Measurements from ENCODE around the gene PLEKHB2. TPM values are rescaled to one million over a fixed set of nuclear protein-coding genes. Genes with fewer than 3 reads are reported as not detected.

Gene PLEKHB2
- total and polyA plus RNA-seq, 2 donors (not counting 1 experiment from before 2014, with no cell fraction given): 16.3 to 39.5 TPM

GRCh38 chr2:131121464-131121863 lies 16.3 kb downstream of the PLEKHB2 start:
- H3K4me1 Mint-ChIP-seq: peaks cover 6% of the 10 kb centered on the region
- CTCF ChIA-PET: no interaction called here
- H3K4me3 ChIP-seq (ENCODE audit: control extremely low read depth in 1 of 5, extremely low read depth in 1 of 5, insufficient read depth in 1 of 5, low read depth in 2 of 5, low read length in 4 of 5): no peak overlapping the region
- peaks cover 52% of the 10 kb centered on the region for H4K20me1 ChIP-seq (ENCODE audit: control insufficient read depth, insufficient read depth, low read length, poor library complexity, severe bottlenecking)
- POLR2A ChIA-PET: no interaction called here
- no peak overlapping the region for H3K27ac ChIP-seq (ENCODE audit: low read length in 2 of 2)
- H3K9me3 Mint-ChIP-seq (ENCODE audit: insufficient read depth): no peaks in the 10 kb centered on the region
- no peaks in the 10 kb centered on the region for H3K27me3 Mint-ChIP-seq
- H3K27me3 ChIP-seq (replicated peaks in 1 of 4; ENCODE audit: control extremely low read depth in 1 of 4, control insufficient read depth in 3 of 4, insufficient read depth in 4 of 4, low read length in 3 of 4): no peaks in the 10 kb centered on the region
- H3K36me3 ChIP-seq (replicated peaks in 1 of 2; ENCODE audit: control extremely low read depth in 1 of 2, control insufficient read depth in 1 of 2, extremely low read depth in 1 of 2, insufficient read depth in 2 of 2, low read length in 1 of 2): peaks cover 7 to 42% of the 10 kb centered on the region in 2 experiments
- H3K9me3 ChIP-seq (ENCODE audit: control extremely low read depth in 1 of 3, control insufficient read depth in 2 of 3, insufficient read depth in 1 of 3, low read length in 2 of 3): no peaks in the 10 kb centered on the region
- H3K4me1 ChIP-seq (ENCODE audit: control insufficient read depth in 2 of 2, insufficient read depth in 2 of 2, low read length in 2 of 2): no peaks in the 10 kb centered on the region
- H3K27ac Mint-ChIP-seq: no peak overlapping the region
- intact Hi-C loops (cut with micrococcal nuclease): no loop called here
- H3K9ac ChIP-seq (ENCODE audit: low read length): no peak overlapping the region
- H3K79me2 ChIP-seq (ENCODE audit: control insufficient read depth, insufficient read depth, low read length): peaks cover 61% of the 10 kb centered on the region
- no peak overlapping the region for H3K4me2 ChIP-seq (replicated peaks; ENCODE audit: low read depth, low read length, poor library complexity, severe bottlenecking)
- ATAC-seq (ENCODE audit: low read depth) (no peak), DNase-seq (no peak)
- no peak overlapping the region for H2AFZ ChIP-seq (ENCODE audit: insufficient read depth, low read depth, low read length, poor library complexity, severe bottlenecking)
- WGBS (ENCODE audit: insufficient coverage): 97% methylated on average over 3 of the region's 4 CpGs
- no peak overlapping the region for H3K4me3 Mint-ChIP-seq
- TF ChIP-seq EZH2 (IDR thresholded peaks at IDR 0.05; ENCODE audit: borderline replicate concordance, insufficient read depth, low read depth, low read length, poor library complexity, severe bottlenecking): no peak
- TF ChIP-seq, protein P1, sequence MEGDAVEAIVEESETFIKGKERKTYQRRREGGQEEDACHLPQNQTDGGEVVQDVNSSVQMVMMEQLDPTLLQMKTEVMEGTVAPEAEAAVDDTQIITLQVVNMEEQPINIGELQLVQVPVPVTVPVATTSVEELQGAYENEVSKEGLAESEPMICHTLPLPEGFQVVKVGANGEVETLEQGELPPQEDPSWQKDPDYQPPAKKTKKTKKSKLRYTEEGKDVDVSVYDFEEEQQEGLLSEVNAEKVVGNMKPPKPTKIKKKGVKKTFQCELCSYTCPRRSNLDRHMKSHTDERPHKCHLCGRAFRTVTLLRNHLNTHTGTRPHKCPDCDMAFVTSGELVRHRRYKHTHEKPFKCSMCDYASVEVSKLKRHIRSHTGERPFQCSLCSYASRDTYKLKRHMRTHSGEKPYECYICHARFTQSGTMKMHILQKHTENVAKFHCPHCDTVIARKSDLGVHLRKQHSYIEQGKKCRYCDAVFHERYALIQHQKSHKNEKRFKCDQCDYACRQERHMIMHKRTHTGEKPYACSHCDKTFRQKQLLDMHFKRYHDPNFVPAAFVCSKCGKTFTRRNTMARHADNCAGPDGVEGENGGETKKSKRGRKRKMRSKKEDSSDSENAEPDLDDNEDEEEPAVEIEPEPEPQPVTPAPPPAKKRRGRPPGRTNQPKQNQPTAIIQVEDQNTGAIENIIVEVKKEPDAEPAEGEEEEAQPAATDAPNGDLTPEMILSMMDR (IDR thresholded peaks at IDR 0.05): no peak

DNA sequence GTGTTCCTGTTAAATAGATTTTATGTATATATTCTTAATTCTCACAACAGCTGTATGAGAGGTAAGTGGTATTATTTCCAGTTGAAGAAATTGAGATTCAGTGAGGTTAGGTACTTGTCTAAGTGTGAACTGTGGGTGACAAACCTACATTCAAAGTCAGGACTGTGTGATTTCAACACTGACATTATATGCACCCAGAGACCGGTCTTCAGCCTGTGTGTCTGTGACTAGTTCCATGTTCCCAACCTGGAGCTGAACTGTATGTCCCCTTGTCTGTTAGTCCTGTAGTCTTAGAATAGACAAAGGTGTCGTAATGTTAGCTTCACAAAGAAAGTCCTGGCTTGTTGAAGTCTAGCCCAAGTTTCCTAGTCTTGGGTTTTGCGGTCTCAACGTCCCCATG lies 17.4 kb downstream of the PLEKHB2 start:
- Mint-ChIP-seq H3K27ac (no peak overlapping the region), H3K4me1 (peaks cover 6% of the 10 kb centered on the region), H3K27me3 (no peaks in the 10 kb centered on the region), H3K9me3 (ENCODE audit: insufficient read depth) (no peaks in the 10 kb centered on the region), H3K4me3 (no peak overlapping the region)
- Histone ChIP-seq H3K79me2 (ENCODE audit: control insufficient read depth, insufficient read depth, low read length) (peaks cover 50% of the 10 kb centered on the region), H3K4me3 (ENCODE audit: control extremely low read depth in 1 of 5, extremely low read depth in 1 of 5, insufficient read depth in 1 of 5, low read depth in 2 of 5, low read length in 4 of 5) (no peak overlapping the region), H3K27ac (ENCODE audit: low read length in 2 of 2) (no peak overlapping the region), H2AFZ (ENCODE audit: insufficient read depth, low read depth, low read length, poor library complexity, severe bottlenecking) (no peak overlapping the region), H3K4me1 (ENCODE audit: control insufficient read depth in 2 of 2, insufficient read depth in 2 of 2, low read length in 2 of 2) (no peaks in the 10 kb centered on the region), H3K4me2 (replicated peaks; ENCODE audit: low read depth, low read length, poor library complexity, severe bottlenecking) (no peak overlapping the region), H3K9ac (ENCODE audit: low read length) (no peak overlapping the region), H3K36me3 (replicated peaks in 1 of 2; ENCODE audit: control extremely low read depth in 1 of 2, control insufficient read depth in 1 of 2, extremely low read depth in 1 of 2, insufficient read depth in 2 of 2, low read length in 1 of 2) (peaks cover 12 to 48% of the 10 kb centered on the region in 2 experiments), H3K27me3 (replicated peaks in 1 of 4; ENCODE audit: control extremely low read depth in 1 of 4, control insufficient read depth in 3 of 4, insufficient read depth in 4 of 4, low read length in 3 of 4) (no peaks in the 10 kb centered on the region), H4K20me1 (ENCODE audit: control insufficient read depth, insufficient read depth, low read length, poor library complexity, severe bottlenecking) (peaks cover 44% of the 10 kb centered on the region), H3K9me3 (ENCODE audit: control extremely low read depth in 1 of 3, control insufficient read depth in 2 of 3, insufficient read depth in 1 of 3, low read length in 2 of 3) (no peaks in the 10 kb centered on the region)
- WGBS (ENCODE audit: insufficient coverage): 100% methylated on average over 4 of the region's 4 CpGs
- intact Hi-C loops (cut with micrococcal nuclease): no loop called here
- ChIA-PET POLR2A (no interaction called here), CTCF (no interaction called here)
- ATAC-seq (ENCODE audit: low read depth): no peak
- no peak for DNase-seq
- no peak for TF ChIP-seq EZH2 (IDR thresholded peaks at IDR 0.05; ENCODE audit: borderline replicate concordance, insufficient read depth, low read depth, low read length, poor library complexity, severe bottlenecking)
- TF ChIP-seq, protein P1 (IDR thresholded peaks at IDR 0.05): no peak

Data from B cell (primary cell).